ENCODE data around the gene MRPL14. TPM values are rescaled to one million over a fixed set of nuclear protein-coding genes. Genes with fewer than 3 reads are reported as not detected.
"Not testable (repeated sequence)": the region's sequence is repeated elsewhere in the genome, so short reads cannot be mapped to it uniquely, and the experiment has no call there.

MRPL14 gene
- total RNA-seq, 3 donors from 2014 or later = 24.6 to 55.7 (median 30.4) TPM

DNA sequence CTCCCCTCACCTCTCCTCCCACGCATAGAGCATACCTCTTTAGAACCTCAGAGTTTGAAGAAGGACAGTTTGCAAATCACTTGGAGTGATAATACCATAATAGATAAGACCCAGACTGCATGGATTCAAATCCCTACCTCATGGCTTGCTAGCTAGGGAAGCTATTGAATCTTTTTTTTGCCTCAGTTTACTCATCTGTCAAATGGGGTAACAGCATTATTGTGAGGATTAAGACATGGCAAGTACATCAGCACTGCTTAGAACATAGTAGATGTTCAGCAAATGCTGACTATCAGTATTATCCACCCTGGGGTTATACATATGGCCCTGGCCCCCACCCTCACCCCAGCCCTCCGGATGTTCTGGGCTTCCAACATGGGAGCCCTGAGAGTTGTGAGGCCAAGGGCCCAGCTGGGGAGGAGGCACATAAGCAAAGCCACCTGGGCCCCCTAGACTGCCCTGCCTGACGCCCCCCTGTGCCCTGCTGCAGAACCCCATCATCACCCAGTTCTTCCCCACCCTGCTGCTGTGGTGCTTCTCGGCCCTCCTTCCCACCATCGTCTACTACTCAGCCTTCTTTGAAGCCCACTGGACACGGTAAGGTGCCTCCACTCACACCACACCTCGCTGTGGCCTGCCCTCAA is 22.2 kb upstream of the MRPL14 start:
- no peak for DNase-seq (ENCODE audit: low spot score in 2 of 2)
- H3K36me3 ChIP-seq = peaks cover 6% of the 10 kb centered on the region
- H3K4me1 ChIP-seq = no peaks in the 10 kb centered on the region
- TF ChIP-seq POLR2AphosphoS5 (IDR thresholded peaks at IDR 0.05) (no peak), POLR2A (IDR thresholded peaks at IDR 0.05) (no peak)
- TF ChIP-seq, protein P1, sequence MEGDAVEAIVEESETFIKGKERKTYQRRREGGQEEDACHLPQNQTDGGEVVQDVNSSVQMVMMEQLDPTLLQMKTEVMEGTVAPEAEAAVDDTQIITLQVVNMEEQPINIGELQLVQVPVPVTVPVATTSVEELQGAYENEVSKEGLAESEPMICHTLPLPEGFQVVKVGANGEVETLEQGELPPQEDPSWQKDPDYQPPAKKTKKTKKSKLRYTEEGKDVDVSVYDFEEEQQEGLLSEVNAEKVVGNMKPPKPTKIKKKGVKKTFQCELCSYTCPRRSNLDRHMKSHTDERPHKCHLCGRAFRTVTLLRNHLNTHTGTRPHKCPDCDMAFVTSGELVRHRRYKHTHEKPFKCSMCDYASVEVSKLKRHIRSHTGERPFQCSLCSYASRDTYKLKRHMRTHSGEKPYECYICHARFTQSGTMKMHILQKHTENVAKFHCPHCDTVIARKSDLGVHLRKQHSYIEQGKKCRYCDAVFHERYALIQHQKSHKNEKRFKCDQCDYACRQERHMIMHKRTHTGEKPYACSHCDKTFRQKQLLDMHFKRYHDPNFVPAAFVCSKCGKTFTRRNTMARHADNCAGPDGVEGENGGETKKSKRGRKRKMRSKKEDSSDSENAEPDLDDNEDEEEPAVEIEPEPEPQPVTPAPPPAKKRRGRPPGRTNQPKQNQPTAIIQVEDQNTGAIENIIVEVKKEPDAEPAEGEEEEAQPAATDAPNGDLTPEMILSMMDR (IDR thresholded peaks at IDR 0.05) = no peak
- no peaks in the 10 kb centered on the region for H3K27me3 ChIP-seq
- no peak overlapping the region for H3K27ac ChIP-seq
- H3K9me3 ChIP-seq = no peaks in the 10 kb centered on the region
- intact Hi-C loops (cut with DNase I; ENCODE audit: low total_unique reads) = loop anchor here (2.0 kb wide), 1 partner anchor 53 kb away; no protein-coding TSS in a partner anchor
- no peak overlapping the region for H3K4me3 ChIP-seq

DNA sequence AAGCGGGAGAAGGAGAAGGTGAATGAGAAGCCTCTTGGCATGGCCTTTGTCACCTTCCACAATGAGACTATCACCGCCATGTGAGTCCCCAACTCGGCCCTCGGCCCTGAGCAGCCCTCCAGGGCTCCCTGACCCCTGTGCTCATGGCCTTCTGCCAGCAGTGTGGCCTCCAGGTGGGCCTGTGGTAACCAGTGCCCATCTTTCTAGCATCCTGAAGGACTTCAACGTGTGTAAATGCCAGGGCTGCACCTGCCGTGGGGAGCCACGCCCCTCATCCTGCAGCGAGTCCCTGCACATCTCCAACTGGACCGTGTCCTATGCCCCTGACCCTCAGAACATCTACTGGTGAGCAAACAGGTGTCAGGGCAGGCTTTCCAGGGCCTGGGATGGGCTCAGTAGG is 21.1 kb upstream of the MRPL14 start:
- intact Hi-C loops (cut with DNase I; ENCODE audit: low total_unique reads) = no loop called here
- TF ChIP-seq POLR2A (IDR thresholded peaks at IDR 0.05) = no peak
- DNase-seq (ENCODE audit: low spot score in 2 of 2) = no peak
- Histone ChIP-seq H3K4me1 (no peaks in the 10 kb centered on the region), H3K9me3 (no peaks in the 10 kb centered on the region), H3K36me3 (peaks cover 6% of the 10 kb centered on the region), H3K4me3 (no peak overlapping the region), H3K27ac (no peak overlapping the region), H3K27me3 (no peaks in the 10 kb centered on the region)

DNA sequence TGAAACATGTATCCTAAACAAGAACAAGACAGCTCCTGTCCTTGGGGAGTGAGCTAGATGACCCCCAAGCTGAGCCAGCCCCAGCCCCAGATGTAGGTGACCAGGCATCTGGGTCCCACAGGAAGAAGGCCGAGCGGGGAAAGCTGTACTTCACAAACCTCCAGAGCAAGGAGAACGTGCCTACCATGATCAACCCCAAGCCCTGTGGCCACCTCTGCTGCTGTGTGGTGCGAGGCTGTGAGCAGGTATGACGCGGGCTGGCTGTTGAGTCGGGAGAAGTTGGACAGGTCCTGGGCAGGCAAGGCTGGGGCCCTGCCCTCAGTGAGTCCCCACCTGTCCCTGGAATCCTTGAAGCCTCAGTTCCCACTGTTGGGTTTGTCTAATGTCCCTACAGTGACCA is 20.0 kb upstream of the MRPL14 start:
- no peak for DNase-seq (ENCODE audit: low spot score in 2 of 2)
- Histone ChIP-seq H3K27me3 (no peaks in the 10 kb centered on the region), H3K9me3 (no peaks in the 10 kb centered on the region), H3K4me3 (no peak overlapping the region), H3K4me1 (no peaks in the 10 kb centered on the region), H3K27ac (no peak overlapping the region), H3K36me3 (peaks cover 6% of the 10 kb centered on the region)
- intact Hi-C loops (cut with DNase I; ENCODE audit: low total_unique reads) = no loop called here
- no peak for TF ChIP-seq POLR2AphosphoS5 (IDR thresholded peaks at IDR 0.05)
- no peak for TF ChIP-seq POLR2A (IDR thresholded peaks at IDR 0.05)
- TF ChIP-seq, protein P1 (IDR thresholded peaks at IDR 0.05) = no peak

DNA sequence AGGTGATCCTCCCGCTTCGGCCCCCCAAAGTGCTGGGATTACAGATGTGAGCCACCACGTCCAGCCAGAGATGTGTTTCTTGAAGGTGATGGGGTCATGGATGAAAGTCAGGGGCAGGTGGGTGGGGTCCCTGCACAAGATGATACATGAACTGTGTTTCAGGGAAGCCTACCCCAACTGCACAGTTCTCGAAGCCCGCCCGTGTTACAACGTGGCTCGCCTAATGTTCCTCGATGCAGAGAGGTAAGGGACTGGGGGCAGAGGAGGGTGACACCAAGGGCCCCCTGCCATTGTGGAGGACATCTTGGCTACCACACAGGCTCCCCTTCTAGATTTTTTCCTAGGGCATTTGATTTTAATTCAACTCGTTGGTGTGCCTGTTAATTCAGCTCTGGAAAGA is 19.4 kb upstream of the MRPL14 start:
- no peaks in the 10 kb centered on the region for H3K9me3 ChIP-seq
- DNase-seq (ENCODE audit: low spot score in 2 of 2) = no peak
- intact Hi-C loops (cut with DNase I; ENCODE audit: low total_unique reads) = no loop called here
- no peak overlapping the region for H3K4me3 ChIP-seq
- H3K27ac ChIP-seq = no peak overlapping the region
- peaks cover 6% of the 10 kb centered on the region for H3K36me3 ChIP-seq
- no peaks in the 10 kb centered on the region for H3K4me1 ChIP-seq
- TF ChIP-seq POLR2AphosphoS5 (IDR thresholded peaks at IDR 0.05) = no peak
- TF ChIP-seq POLR2A (IDR thresholded peaks at IDR 0.05) = no peak
- TF ChIP-seq, protein P1 (IDR thresholded peaks at IDR 0.05) = no peak
- no peaks in the 10 kb centered on the region for H3K27me3 ChIP-seq

DNA sequence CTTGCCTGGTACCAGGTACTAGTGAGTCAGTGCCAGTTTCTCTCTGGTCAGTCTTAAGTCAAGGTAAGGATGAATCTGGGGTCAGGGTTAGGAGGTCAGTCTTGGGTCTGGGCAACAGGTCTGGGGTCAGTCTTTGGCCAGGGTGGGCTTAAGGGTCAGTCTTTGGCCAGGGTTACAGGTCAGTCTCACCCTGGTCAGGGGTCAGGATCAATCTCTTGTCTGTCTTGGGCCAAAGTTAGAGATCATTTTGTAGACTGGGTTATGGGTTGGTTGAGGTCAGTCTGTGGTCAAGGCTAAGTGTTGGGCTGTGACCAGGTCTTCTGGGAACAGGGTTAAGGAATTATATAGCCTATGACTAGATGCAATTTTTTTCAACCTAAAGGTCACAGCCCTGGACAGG is 18.6 kb upstream of the MRPL14 start:
- H3K9me3 ChIP-seq = no peaks in the 10 kb centered on the region
- H3K27ac ChIP-seq = no peak overlapping the region
- intact Hi-C loops (cut with DNase I; ENCODE audit: low total_unique reads) = no loop called here
- no peak overlapping the region for H3K4me3 ChIP-seq
- no peaks in the 10 kb centered on the region for H3K4me1 ChIP-seq
- H3K27me3 ChIP-seq = no peaks in the 10 kb centered on the region
- DNase-seq (ENCODE audit: low spot score in 2 of 2) = no peak
- TF ChIP-seq POLR2AphosphoS5 (IDR thresholded peaks at IDR 0.05) (no peak), POLR2A (IDR thresholded peaks at IDR 0.05) (no peak)
- TF ChIP-seq, protein P1 (IDR thresholded peaks at IDR 0.05) = no peak
- peaks cover 6% of the 10 kb centered on the region for H3K36me3 ChIP-seq

DNA sequence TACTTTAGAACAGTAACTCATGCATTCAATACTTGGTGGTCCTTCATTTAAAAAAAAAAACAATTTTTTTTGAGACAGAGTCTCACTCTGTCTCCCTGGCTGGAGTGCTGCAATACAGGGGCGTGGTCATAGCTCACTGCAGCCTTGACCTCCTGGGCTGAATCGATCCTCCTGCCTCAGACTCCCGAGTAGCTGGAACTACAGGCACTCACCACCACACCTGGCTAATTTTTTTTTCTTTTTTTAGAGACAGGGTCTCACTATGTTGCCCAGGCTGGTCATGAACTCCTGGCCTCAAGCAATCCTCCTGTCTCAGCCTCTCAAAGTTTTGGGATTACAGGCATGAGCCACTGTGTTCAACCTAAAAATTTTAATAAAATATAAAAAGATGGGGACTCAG is 17.3 kb upstream of the MRPL14 start:
- not testable (repeated sequence) for H3K36me3 ChIP-seq

More for the DNA sequence above, 17.3 kb upstream of the MRPL14 start:
- H3K27ac ChIP-seq; DNase-seq (ENCODE audit: low spot score in 2 of 2); H3K9me3 ChIP-seq; H3K4me3 ChIP-seq; H3K4me1 ChIP-seq; H3K27me3 ChIP-seq; intact Hi-C loops (cut with DNase I; ENCODE audit: low total_unique reads): not testable (repeated sequence)
